Stimulated activated CD8-positive, alpha-beta memory T cell treated with anti-CD3 and anti-CD28 coated beads, Interleukin-15, amount 100 ng/mL, for 48 hours (primary cell): ENCODE data around the gene MPIG6B.
A peak's percentile ranks its signal among the peaks of the same experiment; 100 is the strongest.
"Not testable (repeated sequence)": the region's sequence is repeated elsewhere in the genome, so short reads cannot be mapped to it uniquely, and the experiment has no call there.

Experiments
- DNase-seq, 2 donors: peaks; one replicate each; pipeline ENCODE4 v3.0.0-alpha.2; 2020; ENCODE audit warnings: low read depth in 2 of 2

Gene MPIG6B

GRCh38 chr6:31700740-31701401 is 22.3 kb upstream of the MPIG6B start:
- no peak for DNase-seq

DNA sequence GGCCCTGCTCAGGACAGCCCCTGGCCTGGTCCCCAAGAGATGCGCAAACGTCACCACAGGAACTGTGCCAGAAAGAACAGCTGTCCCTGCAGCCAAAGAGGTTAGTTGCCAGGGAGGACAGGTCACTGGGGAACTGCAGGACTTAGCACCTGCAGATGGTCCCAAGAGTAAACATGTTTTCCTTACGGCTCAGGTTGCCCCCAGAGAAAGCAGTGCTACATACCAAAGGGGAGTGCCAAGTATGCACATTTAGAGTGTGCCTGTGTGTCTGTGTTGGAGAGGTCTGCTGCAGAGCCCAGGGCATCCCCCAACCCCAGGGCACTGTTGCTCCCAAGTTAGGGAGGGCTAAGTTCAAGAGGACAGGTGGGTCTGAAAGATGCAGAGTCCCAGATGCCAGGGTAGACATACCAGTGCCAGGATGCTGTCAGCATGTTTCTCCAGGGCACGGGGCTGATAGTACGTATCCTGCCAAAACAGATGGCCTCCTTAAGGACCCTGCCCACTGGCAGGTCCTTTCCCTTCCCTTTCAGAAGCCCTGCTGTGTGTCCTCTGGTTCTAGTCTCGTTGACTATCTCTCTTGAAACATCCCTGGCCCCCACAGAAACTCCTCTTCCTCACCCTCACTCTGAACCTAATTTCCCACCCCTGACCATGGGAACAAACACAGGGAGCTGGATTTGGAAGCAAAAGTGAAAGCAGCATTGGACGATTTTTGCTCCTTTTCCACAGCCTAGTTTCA is 21.3 kb upstream of the MPIG6B start:
- DNase-seq = no peak

- DNase-seq = no peak
Measured at GRCh38 chr6:31702405-31702818, 20.8 kb upstream of the MPIG6B start.

GRCh38 chr6:31702819-31703716 is 20.1 kb upstream of the MPIG6B start, which contains the start of gene ABHD16A:
ABHD16A (minus strand) TSS chr6:31703324; CDS start chr6:31703281, 43 bp downstream.
- DNase-seq = peak; percentile 96 to 97

DNA sequence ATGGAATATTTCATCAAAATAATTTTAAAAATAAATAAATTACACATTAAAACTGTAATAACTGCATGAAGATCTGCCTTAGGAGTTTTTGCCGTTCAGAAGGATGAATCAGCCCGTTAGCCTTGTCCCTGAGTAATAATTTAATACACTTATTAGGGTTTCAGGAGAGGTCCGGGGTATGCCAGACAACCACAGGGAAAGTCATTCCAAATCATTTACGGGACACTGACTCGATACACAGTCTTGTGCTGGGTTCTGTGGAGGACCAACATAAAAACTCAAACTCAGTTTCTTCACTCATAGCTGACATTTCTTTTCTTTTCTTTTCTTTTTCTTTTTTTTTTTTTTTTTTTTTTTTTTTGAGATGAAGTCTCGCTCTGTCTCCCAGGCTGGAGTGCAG is 17.2 kb upstream of the MPIG6B start:
- DNase-seq = no peak

DNA sequence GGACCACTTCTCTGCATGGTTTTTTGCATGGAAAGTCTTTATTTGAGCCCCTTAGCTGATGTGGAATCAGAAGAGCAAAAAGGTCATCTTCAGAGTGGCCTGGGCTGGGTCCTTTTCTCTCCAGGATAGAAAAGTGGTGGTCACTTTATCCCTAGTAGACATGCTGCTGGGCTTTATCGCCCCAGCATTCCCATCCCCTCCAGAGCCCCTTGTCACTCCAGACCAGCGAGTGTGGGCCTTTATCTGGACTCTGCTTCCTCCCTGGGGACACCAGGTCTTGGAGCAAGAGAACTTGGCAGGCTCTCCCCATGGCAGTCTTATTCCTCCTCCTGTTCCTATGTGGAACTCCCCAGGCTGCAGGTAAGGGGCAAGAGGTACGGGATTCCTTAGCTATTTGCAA is 16.6 kb upstream of the MPIG6B start, which contains the start of gene LY6G6F:
Gene LY6G6F, plus strand, starts transcription at position 268 of the 400 bp plus-strand sequence. Its CDS starts 41 bp downstream, at position 309.
- DNase-seq = no peak

GRCh38 chr6:31707701-31708100 is 15.5 kb upstream of the MPIG6B start:
- no peak for DNase-seq

DNA sequence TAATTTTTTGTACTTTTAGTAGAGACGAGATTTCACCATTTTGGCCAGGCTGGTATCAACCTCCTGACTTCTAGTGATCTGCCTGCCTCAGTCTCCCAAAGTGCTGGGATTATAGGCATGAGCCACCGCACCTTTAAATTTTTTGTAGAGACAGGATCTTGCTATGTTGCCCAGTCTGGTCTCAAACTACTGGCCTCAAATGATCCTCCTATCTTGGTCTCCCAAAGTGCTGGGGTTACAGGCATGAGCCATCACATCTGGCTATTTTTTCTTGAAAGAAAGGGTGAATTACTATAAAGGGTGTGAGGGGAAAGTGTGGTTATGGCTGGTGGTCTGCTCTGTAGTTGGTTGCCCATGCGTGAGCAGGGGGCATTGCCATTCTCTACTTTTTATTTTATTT is 14.9 kb upstream of the MPIG6B start:
- DNase-seq = no peak

DNA sequence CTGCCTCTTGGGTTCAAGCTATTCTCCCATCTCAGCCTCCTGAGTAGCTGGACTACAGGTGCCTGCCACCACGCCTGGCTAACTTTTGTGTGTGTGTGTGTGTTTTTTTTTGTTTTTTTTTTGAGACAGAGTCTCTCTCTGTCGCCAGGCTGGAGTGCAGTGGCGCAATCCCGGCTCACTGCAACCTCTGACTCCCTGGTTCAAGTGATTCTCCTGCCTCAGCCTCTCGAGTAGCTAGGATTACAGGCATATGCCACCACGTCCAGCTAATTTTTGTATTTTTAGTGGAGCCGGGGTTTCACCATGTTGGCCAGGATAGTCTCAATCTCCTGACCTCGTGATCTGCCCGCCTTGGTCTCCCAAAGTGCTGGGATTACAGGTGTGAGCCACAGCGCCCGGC is 14.0 kb upstream of the MPIG6B start:
- DNase-seq = not testable (repeated sequence)

GRCh38 chr6:31710523-31711219 is 12.5 kb upstream of the MPIG6B start:
- no peak for DNase-seq

- no peak for DNase-seq
Measured at GRCh38 chr6:31711233-31711632, 11.9 kb upstream of the MPIG6B start.

DNA sequence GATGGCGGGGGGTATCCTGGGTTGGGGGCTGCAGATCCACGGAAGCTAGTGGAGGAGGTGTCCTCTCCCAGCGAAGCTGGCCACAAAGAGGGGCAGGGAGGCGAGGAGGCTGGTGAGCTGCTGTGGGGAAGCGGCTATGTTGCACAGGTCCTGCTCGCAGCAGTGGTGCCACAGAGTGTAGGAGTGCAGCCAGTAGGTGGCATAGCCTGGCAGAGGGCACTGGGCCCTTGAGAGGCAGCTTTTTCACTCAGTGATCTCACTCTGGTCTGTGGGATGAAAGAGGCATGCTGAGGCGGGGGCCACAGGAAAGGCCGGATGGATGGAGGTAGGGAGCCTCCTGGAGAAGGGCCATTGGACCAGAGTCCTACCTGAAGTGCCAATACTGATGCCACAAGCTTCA is 10.9 kb upstream of the MPIG6B start:
- DNase-seq = no peak

DNA sequence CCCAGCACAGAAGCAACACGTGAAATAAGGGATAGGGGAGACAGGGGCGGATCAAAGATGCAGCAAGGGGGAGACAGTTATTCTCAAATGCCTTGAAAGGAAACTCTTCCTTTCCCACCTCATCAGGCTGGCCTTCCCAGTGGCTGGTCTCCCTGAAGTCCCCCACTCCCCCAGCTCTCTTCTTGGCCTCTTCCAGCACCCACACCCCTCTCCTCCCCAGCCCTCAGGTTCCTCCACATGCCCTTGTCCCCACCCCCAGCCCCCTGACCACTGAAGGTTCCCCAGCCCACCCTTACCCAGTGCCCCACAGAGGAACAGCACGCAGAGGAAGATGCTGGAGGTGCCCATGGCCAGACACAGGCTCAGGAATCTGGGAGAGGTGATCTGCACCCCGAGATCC is 9.7 kb upstream of the MPIG6B start:
- no peak for DNase-seq

GRCh38 chr6:31713991-31714684 is 9.0 kb upstream of the MPIG6B start:
- DNase-seq = no peak

GRCh38 chr6:31715022-31715958 is 7.9 kb upstream of the MPIG6B start, which contains the start of gene LY6G6D:
LY6G6D (plus strand) TSS chr6:31715348; CDS start chr6:31715356, 8 bp downstream.
- no peak for DNase-seq

DNA sequence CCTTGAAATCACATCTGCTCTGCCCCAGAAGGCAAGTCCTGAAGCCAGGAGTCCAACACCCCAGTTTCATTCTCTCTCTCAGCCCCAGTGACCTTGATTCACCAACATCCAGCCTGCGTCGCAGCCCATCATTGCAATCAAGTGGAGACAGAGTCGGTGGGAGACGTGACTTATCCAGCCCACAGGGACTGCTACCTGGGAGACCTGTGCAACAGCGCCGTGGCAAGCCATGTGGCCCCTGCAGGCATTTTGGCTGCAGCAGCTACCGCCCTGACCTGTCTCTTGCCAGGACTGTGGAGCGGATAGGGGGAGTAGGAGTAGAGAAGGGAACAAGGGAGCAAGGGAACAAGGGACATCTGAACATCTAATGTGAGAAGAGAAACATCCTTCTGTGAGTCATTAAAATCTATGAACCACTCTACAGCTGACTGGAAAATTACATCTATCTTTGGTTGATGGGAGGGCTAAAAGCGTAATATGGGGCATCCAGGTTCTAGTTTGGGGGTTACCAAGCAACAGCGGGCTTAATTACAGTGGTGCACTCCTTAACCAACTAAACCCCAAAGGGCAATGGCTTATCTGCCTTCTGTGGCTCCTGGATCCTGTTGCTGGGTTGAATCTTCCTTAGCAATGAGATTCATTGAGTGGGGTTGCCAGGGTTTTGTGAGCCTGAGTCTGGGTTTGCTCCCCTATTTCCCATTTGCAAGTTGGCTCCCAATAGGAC is 5.5 kb upstream of the MPIG6B start:
- no peak for DNase-seq

GRCh38 chr6:31718265-31718664 is 4.9 kb upstream of the MPIG6B start:
- no peak for DNase-seq

DNA sequence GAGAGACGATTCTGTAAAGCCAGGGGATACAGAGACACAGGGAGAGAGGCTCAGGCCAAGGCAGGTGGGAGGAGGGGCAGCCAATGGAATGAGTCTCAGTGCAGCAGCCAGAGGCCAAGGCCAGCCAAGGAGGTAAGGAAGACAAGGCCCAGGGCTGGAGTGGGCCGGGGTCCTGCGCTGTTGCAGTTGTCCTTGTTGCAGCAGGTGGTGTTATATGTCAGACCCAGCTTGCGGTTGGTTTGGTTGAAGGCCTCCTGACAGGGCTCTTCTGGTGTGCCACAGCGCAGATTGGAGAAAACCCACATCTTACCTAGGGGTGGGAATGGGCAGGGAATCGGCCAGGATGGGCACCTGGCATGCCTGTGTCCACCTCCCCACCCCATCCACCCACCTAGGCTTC is 4.2 kb upstream of the MPIG6B start:
- DNase-seq = no peak

DNA sequence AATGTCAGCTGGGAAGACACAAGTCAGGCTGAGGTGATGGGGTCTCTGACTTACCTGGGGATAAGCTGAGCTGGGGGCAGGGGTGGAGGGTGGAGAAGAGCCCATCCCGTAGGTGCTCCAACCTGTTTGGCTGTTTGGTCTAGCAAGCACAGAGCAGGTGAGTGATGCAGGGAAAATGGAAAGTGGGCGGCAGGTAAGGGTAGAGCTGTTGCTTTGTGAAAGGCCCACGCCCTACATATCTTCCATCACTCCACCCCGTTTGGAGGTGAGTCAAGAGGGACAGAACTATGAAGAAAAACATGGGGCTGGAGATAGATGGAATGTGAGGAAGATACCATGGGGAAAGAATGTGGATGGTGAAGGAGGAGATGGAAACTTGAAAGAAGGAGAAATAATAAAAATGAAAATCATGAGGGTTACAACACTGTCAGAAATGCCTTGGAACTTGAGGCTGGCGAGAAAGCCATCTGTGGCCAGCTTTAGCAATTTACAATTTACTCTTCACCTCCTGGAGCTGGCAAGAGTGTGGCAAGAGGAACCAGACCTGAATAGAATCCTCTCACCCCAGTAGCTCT is 2.9 kb upstream of the MPIG6B start:
- no peak for DNase-seq
